ENCODE measurements around the gene JPT1.

Gene JPT1

DNA sequence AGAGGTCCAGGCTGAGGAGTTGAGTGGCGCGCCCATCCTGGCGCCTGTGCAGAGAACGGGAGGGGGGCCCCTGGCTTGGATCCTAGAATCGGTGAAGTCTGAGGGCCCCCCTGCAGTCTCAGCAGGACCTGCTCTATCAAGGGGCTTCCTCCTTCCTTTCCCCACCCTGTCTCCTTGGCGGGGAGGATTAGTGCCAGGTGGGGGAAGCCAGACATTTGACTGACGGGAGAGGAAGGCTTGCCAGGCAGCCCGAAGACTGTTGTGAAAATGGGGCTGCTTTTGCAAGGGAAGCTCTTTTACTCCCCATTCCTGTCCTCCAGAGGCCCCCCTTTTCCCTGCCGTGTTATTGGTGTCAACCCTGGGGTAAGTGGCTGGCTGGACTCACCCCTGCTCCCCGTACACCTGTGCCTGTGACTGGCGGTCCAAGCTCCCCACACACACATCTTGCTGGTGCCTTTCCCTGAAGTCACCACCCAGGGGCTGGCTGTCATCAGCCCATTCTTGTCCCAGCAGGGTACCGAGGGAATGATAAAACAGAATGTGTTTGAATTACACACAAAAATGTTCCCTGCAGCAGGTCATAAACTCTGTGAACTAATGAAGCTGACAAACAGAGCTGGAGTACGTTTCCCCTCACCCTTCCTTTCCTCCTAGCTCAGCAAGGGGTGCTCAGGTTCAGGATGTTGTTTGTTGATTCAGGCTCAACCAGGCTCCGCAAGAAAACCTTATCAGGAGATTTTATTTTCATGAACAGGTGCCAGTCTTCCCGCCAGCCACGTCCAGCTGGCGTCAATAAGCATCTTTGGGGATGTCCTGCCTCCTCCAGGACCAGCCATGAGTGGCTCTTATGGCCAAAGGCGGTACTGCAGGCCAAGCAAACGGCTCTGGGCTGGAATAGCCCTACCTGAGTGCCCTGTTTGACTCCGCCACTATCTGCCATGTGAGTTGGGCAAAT, 48.9 kb downstream of the JPT1 start:
- no peak for DNase-seq (ENCODE audit: low spot score)

GRCh38 chr17:75103601-75104554, 50.4 kb downstream of the JPT1 start:
- DNase-seq (ENCODE audit: low spot score): no peak

GRCh38 chr17:75102385-75102821, 51.9 kb downstream of the JPT1 start:
- no peak for DNase-seq (ENCODE audit: low spot score)

DNA sequence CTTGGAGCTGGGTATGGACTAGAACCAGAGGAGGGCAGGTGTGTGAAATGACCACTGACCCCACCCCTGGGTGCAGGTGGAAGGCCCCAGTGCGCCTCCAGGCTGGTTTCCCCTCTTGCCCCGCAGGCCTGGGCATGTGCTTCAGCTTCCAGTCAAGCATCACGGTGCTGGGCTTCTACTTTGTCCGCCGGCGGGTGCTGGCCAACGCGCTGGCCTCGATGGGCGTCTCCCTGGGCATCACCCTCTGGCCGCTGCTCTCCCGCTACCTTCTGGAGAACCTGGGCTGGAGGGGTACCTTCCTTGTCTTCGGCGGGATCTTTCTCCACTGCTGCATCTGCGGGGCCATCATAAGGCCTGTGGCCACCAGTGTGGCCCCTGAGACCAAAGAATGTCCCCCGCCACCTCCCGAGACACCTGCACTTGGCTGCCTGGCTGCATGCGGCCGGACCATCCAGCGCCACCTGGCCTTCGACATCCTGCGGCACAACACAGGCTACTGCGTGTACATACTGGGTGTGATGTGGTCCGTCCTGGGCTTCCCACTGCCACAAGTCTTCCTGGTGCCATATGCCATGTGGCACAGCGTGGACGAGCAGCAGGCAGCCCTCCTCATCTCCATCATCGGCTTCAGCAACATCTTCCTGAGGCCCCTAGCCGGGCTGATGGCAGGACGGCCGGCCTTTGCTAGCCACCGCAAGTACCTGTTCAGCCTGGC, 54.3 kb downstream of the JPT1 start:
- DNase-seq (ENCODE audit: low spot score): no peak

DNA sequence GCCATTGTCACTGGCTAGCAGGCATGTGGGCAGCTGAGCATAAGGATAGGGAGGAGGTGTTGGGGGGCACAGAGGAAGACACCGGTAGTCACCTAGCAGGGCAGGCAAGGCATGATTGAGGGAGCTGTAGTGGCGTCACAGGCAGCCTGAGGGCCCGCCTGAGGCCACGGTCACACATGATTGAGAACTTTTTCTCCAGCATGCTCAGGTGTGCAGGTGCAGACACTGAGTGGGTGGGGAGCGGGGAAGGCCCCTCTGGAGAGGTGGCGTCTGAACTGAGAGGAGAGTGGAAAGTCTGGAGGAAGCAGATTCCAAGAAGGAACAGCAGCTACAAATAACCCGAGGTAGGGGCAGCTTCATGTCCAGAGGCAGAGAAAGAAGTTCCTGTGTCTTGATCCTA, 55.5 kb downstream of the JPT1 start:
- DNase-seq (ENCODE audit: low spot score): no peak

DNA sequence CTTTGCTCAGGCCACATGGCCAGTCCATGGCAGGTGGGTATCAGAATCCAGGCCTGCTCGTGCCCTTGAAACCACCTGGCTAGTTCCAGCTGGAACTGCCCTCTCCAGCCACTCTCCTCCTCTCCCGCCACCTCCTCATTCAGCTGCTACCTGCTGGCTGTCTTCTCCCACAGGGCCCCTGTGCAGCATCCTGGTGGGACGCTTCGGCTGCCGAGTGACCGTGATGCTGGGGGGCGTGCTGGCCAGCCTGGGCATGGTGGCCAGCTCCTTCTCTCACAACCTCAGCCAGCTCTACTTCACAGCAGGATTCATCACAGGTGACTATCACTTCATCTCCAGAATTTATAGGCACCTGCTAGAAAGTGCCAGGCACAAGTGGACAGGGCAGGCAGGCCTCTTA, 56.4 kb downstream of the JPT1 start:
- no peak for DNase-seq (ENCODE audit: low spot score)

- DNase-seq (ENCODE audit: low spot score): no peak
Observed at GRCh38 chr17:75096082-75096625, 58.2 kb downstream of the JPT1 start.

- no peak for DNase-seq (ENCODE audit: low spot score)
Observed at GRCh38 chr17:75094871-75095399, 59.4 kb downstream of the JPT1 start.

- DNase-seq (ENCODE audit: low spot score): no peak
Observed at GRCh38 chr17:75093548-75094158, 60.7 kb downstream of the JPT1 start.

DNA sequence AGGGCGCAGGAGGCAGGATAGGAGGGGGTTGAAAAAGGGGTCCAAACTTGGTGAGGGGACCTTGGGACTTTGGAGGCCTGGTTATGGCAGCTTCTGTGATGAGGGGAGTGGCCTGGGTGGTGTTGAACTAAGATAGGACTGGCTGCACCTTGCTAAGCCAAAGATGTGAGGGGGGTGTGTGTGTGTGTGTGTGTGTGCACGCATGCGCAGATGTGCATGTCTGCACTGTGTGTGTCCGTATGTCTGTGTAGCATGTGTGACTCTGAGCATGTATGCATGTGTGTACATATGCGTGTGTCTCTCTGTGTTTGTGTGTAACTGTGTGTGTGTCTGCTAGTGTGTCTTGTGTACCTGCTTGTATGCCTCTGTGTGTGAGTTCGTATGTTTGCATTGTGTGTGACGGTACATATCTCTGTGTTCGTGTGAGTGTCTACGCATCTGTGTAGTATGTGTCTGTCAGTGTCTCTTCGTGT, 62.4 kb downstream of the JPT1 start:
- DNase-seq (ENCODE audit: low spot score): no peak

GRCh38 chr17:75090871-75091854, 63.1 kb downstream of the JPT1 start:
- no peak for DNase-seq (ENCODE audit: low spot score)

GRCh38 chr17:75088465-75089417, 65.6 kb downstream of the JPT1 start:
- DNase-seq (ENCODE audit: low spot score): no peak

DNA sequence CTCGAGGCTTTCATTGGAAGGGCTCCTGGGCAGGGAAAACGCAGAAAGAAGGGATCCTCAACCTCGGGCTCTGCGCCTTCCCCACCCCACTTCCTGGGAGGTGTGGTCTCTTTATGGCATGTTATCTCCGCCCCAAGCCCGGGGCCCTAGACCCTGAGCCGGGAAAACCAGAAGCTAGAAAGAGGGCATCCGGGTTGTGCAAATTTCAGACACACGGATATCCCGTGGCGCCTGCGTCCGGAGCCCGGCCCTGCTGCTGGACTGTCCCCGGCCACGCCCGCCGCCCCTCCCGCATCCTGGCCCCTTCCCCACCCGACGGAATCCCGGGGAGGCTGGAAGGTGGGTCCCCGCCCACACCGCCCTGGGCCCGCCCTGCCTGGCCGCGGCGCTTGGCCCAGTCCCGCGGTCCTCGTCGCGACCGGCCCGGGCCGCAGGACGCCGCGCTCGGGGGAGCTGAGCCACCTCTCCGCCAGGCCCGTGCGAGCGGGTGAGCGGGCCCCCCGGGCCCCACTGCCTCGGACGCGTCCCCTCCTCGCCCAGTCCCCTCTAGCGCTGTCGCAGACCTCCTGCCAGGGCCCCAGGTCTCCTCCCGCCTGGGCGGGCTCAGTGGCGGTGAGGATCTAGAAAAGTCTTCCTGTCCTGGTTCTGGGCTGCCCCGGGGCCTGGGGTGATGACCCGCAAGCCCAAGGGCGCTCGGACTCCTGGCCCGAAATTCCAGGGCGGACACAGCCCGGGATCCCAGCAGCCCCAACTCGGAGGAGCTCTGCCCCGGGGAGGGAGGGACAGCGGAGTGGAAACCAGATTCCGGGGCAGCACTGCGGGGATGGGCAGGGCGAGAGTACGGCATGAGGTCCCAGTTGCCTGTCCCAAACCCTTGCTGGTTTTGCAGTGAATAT, 66.5 kb downstream of the JPT1 start, which contains the start of gene SLC16A5:
TSS of gene SLC16A5 (plus strand) at position 397 of the 896 bp plus-strand sequence. CDS start 5,683 bp downstream, outside the sequence.
- DNase-seq (ENCODE audit: low spot score): peak; percentile 83

GRCh38 chr17:75087182-75087557, 67.1 kb downstream of the JPT1 start:
- no peak for DNase-seq (ENCODE audit: low spot score)

DNA sequence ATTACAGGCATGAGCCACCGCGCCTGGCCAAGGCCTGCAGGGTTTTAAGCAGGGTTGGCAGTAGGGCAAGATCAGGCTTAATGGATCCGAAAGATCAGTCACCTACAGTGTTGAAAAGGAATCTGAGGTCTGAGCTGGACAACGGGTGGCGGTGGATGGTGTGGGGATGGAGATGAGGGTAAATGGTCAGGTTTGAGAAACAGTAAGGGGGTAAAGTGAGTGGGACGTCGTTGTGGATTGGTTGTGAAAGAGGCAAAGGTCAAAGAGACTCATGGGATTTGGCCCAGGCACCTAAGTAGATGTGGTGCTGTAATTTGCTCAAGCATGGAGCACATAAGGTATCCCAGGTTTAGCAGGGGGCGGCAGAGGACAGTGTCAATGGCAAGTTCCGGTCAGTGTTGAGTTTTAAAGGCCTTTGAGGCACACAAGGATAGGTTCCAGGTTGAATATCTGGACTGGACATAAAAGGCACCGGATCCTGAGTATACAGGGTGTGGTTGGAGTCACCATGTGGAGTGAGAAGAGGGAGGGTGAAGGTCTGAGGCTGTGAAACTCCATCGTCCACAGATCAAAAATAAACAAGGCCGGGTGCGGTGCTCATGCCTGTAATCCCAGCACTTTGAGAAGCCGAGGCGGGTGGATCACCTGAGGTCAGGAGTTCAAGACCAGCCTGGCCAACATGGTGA, 67.7 kb downstream of the JPT1 start:
- DNase-seq (ENCODE audit: low spot score): no peak
